H1 (cell line): ENCODE measurements around the gene MRPS18B. TPM values are rescaled to one million over a fixed set of nuclear protein-coding genes. Genes with fewer than 3 reads are reported as not detected.

Experiments used
- CTCF ChIA-PET: fragments of 300-600 bp; sonication (Branson Sonifier 250); formaldehyde crosslinking; loops from one replicate; lab custom pipeline; 2021; ENCODE audit not compliant: partially characterized antibody; lab: Charles Lee
- POLR2A ChIA-PET: fragments of 300-600 bp; sonication (Branson Sonifier 250); formaldehyde crosslinking; loops from one replicate; lab custom pipeline; 2021; ENCODE audit warnings: inconsistent platforms; ENCODE audit not compliant: partially characterized antibody; lab: Charles Lee
- DNase-seq, 2 experiments: peaks; one replicate each; pipeline versions ENCODE4 v3.0.0 to v3.0.0-alpha.2; 2010 to 2022; ENCODE audit warnings: low spot score in 2 of 2, low read depth in 1 of 2, mixed read lengths in 1 of 2
- FAIRE-seq: peaks from 2 replicates; lab custom pipeline; 2011; peaks lifted over from hg19 to GRCh38; lab: Jason Lieb, UNC
- H2AFZ ChIP-seq: 2 replicates; pipeline ENCODE4 v1.8.1; 2012; ENCODE audit warnings: low read length, inconsistent platforms
- H2AK5ac ChIP-seq: 2 replicates; pipeline ENCODE4 v1.6.1; 2013; ENCODE audit warnings: low read depth, low read length
- H2BK120ac ChIP-seq: replicated peaks from 2 replicates; pipeline ENCODE3; 2013; ENCODE audit warnings: low read depth, low read length, inconsistent platforms
- H2BK12ac ChIP-seq: 2 replicates; pipeline ENCODE4 v1.6.1; 2013; ENCODE audit warnings: low read depth, low read length
- H2BK15ac ChIP-seq: 2 replicates; pipeline ENCODE4 v1.6.1; 2013; ENCODE audit warnings: low read length
- H2BK20ac ChIP-seq: 2 replicates; pipeline ENCODE4 v1.6.1; 2013; ENCODE audit warnings: low read length
- H2BK5ac ChIP-seq: 2 replicates; pipeline ENCODE4 v1.6.1; 2013; ENCODE audit warnings: low read depth, low read length
- H3K14ac ChIP-seq: 2 replicates; pipeline ENCODE4 v1.6.1; 2013; ENCODE audit warnings: inconsistent platforms; ENCODE audit not compliant: insufficient read length
- H3K18ac ChIP-seq: 2 replicates; pipeline ENCODE4 v1.6.1; 2013; ENCODE audit warnings: low read length; ENCODE audit errors: extremely low read depth
- H3K23ac ChIP-seq: 2 replicates; pipeline ENCODE4 v1.6.1; 2013; ENCODE audit warnings: inconsistent platforms; ENCODE audit not compliant: insufficient read length
- H3K23me2 ChIP-seq: 2 replicates; pipeline ENCODE4 v1.6.1; 2013; ENCODE audit warnings: low read depth, low read length
- H3K27ac ChIP-seq: 2 replicates; pipeline ENCODE4 v1.6.1; 2011; ENCODE audit warnings: low read depth, low read length, inconsistent platforms
- H3K27me3 ChIP-seq, 4 experiments: replicated peaks in 1 of 4; 1 replicate in 1 of 4; 2 replicates in 3 of 4; pipeline versions ENCODE4 v1.6.1 to v1.8.1; 2011 to 2013; ENCODE audit warnings: low read length in 3 of 4, mild to moderate bottlenecking in 3 of 4, inconsistent platforms in 2 of 4, mixed read lengths in 2 of 4, moderate library complexity in 1 of 4; ENCODE audit not compliant: control insufficient read depth in 3 of 4, insufficient read depth in 3 of 4; ENCODE audit errors: extremely low read depth in 1 of 4
- H3K36me3 ChIP-seq, 4 experiments: 2 replicates each; pipeline versions ENCODE4 v1.6.1 to v1.8.1; 2011 to 2013; ENCODE audit warnings: mild to moderate bottlenecking in 4 of 4, low read length in 3 of 4, moderate library complexity in 2 of 4, control low read depth in 1 of 4, inconsistent platforms in 1 of 4; ENCODE audit not compliant: insufficient read depth in 4 of 4, control insufficient read depth in 2 of 4
- H3K4ac ChIP-seq: replicated peaks from 2 replicates; pipeline ENCODE3; 2013; ENCODE audit warnings: low read length, low read depth, mixed read lengths, inconsistent platforms; ENCODE audit not compliant: insufficient read length
- H3K4me1 ChIP-seq, 4 experiments: replicated peaks in 1 of 4; 1 replicate in 1 of 4; 2 replicates in 3 of 4; pipeline versions ENCODE4 v1.6.1 to v1.8.1; 2011 to 2013; ENCODE audit warnings: low read length in 3 of 4, inconsistent platforms in 2 of 4, mixed read lengths in 1 of 4; ENCODE audit not compliant: insufficient read depth in 4 of 4, control insufficient read depth in 3 of 4
- H3K4me2 ChIP-seq, 2 experiments: 2 replicates each; pipeline versions ENCODE4 v1.6.1 to v1.8.1; 2011 to 2013; ENCODE audit warnings: low read depth in 2 of 2, low read length in 2 of 2, control low read depth in 1 of 2, inconsistent platforms in 1 of 2, mild to moderate bottlenecking in 1 of 2; ENCODE audit not compliant: insufficient read depth in 1 of 2
- H3K4me3 ChIP-seq, 4 experiments: fragments of 200-600, 300-600 bp in 1 of 4; sonication (generic), shearing (Covaris generic), sonication (Bioruptor Twin) in 1 of 4; 2 replicates each; pipeline versions ENCODE4 v1.5.1 to v1.8.1; 2011 to 2016; ENCODE audit warnings: low read length in 4 of 4, low read depth in 3 of 4, control low read depth in 2 of 4, inconsistent platforms in 2 of 4, mild to moderate bottlenecking in 2 of 4, mixed read lengths in 1 of 4, moderate library complexity in 1 of 4; ENCODE audit not compliant: insufficient read depth in 2 of 4; ENCODE audit errors: extremely low read depth in 1 of 4
- H3K56ac ChIP-seq: replicated peaks from 2 replicates; pipeline ENCODE3; 2013; ENCODE audit warnings: low read depth, mild to moderate bottlenecking, mixed read lengths, low read length, inconsistent platforms; ENCODE audit not compliant: insufficient read length
- H3K79me1 ChIP-seq: 2 replicates; pipeline ENCODE4 v1.6.1; 2013; ENCODE audit warnings: low read depth, low read length, control low read depth
- H3K79me2 ChIP-seq, 2 experiments: 2 replicates each; pipeline versions ENCODE4 v1.6.1 to v1.8.1; 2012 to 2013; ENCODE audit warnings: low read length in 2 of 2, mild to moderate bottlenecking in 2 of 2, inconsistent platforms in 1 of 2; ENCODE audit not compliant: insufficient read depth in 2 of 2, control insufficient read depth in 1 of 2
- H3K9ac ChIP-seq, 4 experiments: replicated peaks in 1 of 4; 1 replicate in 1 of 4; 2 replicates in 3 of 4; pipeline versions ENCODE4 v1.6.1 to v1.8.1; 2011 to 2013; ENCODE audit warnings: low read depth in 3 of 4, low read length in 3 of 4, control low read depth in 2 of 4, mild to moderate bottlenecking in 2 of 4, moderate library complexity in 2 of 4, inconsistent platforms in 1 of 4; ENCODE audit errors: extremely low read depth in 1 of 4
- H3K9me3 ChIP-seq, 2 experiments: 2 replicates each; pipeline versions ENCODE4 v1.6.1 to v1.8.1; 2012 to 2013; ENCODE audit warnings: mild to moderate bottlenecking in 2 of 2, moderate library complexity in 2 of 2, control low read depth in 1 of 2, inconsistent platforms in 1 of 2, low read depth in 1 of 2, low read length in 1 of 2, mixed read lengths in 1 of 2; ENCODE audit not compliant: insufficient read depth in 2 of 2
- H4K20me1 ChIP-seq, 2 experiments: replicated peaks in 1 of 2; 2 replicates each; pipeline versions ENCODE3 to v1.8.1; 2011 to 2013; ENCODE audit warnings: inconsistent platforms in 2 of 2, low read length in 2 of 2, mild to moderate bottlenecking in 1 of 2; ENCODE audit not compliant: insufficient read depth in 2 of 2, control insufficient read depth in 1 of 2
- H4K5ac ChIP-seq: 2 replicates; pipeline ENCODE4 v1.6.1; 2013; ENCODE audit warnings: low read length, low read depth, mixed read lengths, inconsistent platforms; ENCODE audit not compliant: insufficient read length
- H4K8ac ChIP-seq: 2 replicates; pipeline ENCODE4 v1.8.0; 2013; ENCODE audit warnings: mild to moderate bottlenecking, moderate library complexity, low read length, inconsistent platforms; ENCODE audit not compliant: insufficient read depth; ENCODE audit errors: extremely low read depth
- H4K91ac ChIP-seq: replicated peaks from 2 replicates; pipeline ENCODE3; 2013; ENCODE audit warnings: low read length, mixed read lengths, inconsistent platforms; ENCODE audit not compliant: insufficient read length
- CHD1 ChIP-seq: IDR thresholded peaks from 2 replicates; pipeline ENCODE4 v1.6.1; 2012; ENCODE audit warnings: low read depth, low read length, improper control_type of control experiment
- CTBP2 ChIP-seq: IDR thresholded peaks from 2 replicates; pipeline ENCODE4 v1.7.0; 2011; ENCODE audit warnings: borderline replicate concordance, mild to moderate bottlenecking, moderate library complexity, mixed read lengths, low read length; ENCODE audit not compliant: insufficient read depth, insufficient read length
- EZH2 ChIP-seq: fragments of 200-600 bp; sonication (generic); IDR thresholded peaks from 2 replicates; pipeline ENCODE4 v1.7.1; 2012; ENCODE audit warnings: low read depth, mild to moderate bottlenecking, moderate library complexity, low read length, inconsistent platforms; ENCODE audit not compliant: severe bottlenecking
- GTF2F1 ChIP-seq: IDR thresholded peaks from 2 replicates; pipeline ENCODE4 v1.6.1; 2012; ENCODE audit warnings: low read depth, low read length, improper control_type of control experiment, borderline replicate concordance
- JUN ChIP-seq: IDR thresholded peaks from 2 replicates; pipeline ENCODE4 v1.6.1; 2011; ENCODE audit warnings: low read depth, mild to moderate bottlenecking, improper control_type of control experiment, low read length
- NANOG ChIP-seq: IDR thresholded peaks from 2 replicates; pipeline ENCODE4 v1.6.1; 2011; ENCODE audit warnings: low read length, low read depth, mild to moderate bottlenecking, inconsistent platforms; ENCODE audit not compliant: insufficient read depth, poor library complexity, severe bottlenecking
- POU5F1 ChIP-seq: IDR thresholded peaks from 2 replicates; pipeline ENCODE4 v1.6.1; 2011; ENCODE audit warnings: low read depth, mild to moderate bottlenecking, low read length, moderate library complexity
- WGBS, 2 experiments: shearing (Covaris generic) in 1 of 2; methylation state at CpG; one replicate each; pipeline versions ENCODE4 v1.1.6 to v1.1.7; 2013 to 2015; ENCODE audit warnings: low lambda C conversion rate in 2 of 2, mixed read lengths in 2 of 2, inconsistent platforms in 1 of 2, low coverage in 1 of 2, missing lambda C conversion rate in 1 of 2; ENCODE audit not compliant: insufficient replicate concordance in 2 of 2, insufficient coverage in 1 of 2, insufficient read length in 1 of 2; ENCODE audit errors: extremely low coverage in 1 of 2, missing lambda C conversion rate in 1 of 2; 5-methylcytosine and 5-hydroxymethylcytosine counted together
- polyA plus RNA-seq, 7 experiments: library from polyadenylated mRNA; depleted of rRNA in 3 of 7; stranded (reverse) in 5 of 7; unstranded in 2 of 7; fragments of >200 nt in 5 of 7; fragments of 200-250 nt in 2 of 7; gene quantifications; 1 replicate in 5 of 7; 2 replicates in 1 of 7; 4 replicates in 1 of 7; pipeline versions ENCODE4 v1.2.1 to v1.2.3, GENCODE V29; 2011 to 2013; ENCODE audit warnings: missing spikeins in 2 of 7, mixed read lengths in 2 of 7
- total RNA-seq: library from RNA; stranded (reverse); fragmentation: NEBNext Ultra II Directional; extraction: Animal tissue kit (Norgen Biotek cat#: 25700); gene quantifications from 2 replicates; pipeline ENCODE4 v1.2.1, GENCODE V29; 2021

Gene MRPS18B
- total and polyA plus RNA-seq, 2 of the 8 experiments (the other 6 are each of a cell fraction or from before 2014, with no cell fraction given), result 57.8 to 83.3 TPM

DNA sequence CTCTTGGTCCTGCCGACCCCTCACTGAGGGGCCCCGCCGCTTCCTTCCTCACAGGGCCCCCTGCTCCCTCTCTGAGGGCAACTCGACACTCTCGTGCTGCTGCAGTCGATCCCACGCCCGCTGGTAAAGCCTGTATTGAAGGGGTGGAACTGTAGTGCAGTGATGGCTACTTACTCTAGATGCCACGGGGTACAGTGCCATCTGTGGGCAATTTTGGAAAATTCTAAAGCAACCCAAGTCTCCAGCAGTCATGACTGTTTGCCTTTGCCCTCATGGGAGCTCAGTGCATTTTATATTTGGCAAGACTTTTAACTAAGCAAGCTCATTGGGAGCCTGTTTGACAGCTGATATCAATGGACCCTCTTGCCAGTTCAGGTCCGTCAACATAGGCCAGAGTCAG, 22.8 kb downstream of the MRPS18B start:
- H3K4me2 ChIP-seq, result no peak overlapping the region
- H3K9me3 ChIP-seq, result no peaks in the 10 kb centered on the region
- H4K5ac ChIP-seq, result no peak overlapping the region
- peaks cover 8 to 19% (median 13%) of the 10 kb centered on the region in 4 experiments for H3K36me3 ChIP-seq
- DNase-seq (no peak), FAIRE-seq (no peak)
- no peak overlapping the region for H4K91ac ChIP-seq
- no peak overlapping the region for H2BK120ac ChIP-seq
- H2AK5ac ChIP-seq, result no peak overlapping the region
- no peak for TF ChIP-seq EZH2
- no peak for TF ChIP-seq JUN
- no peak for TF ChIP-seq POU5F1
- TF ChIP-seq CTBP2, result no peak
- TF ChIP-seq CHD1, result no peak
- TF ChIP-seq NANOG, result no peak
- no peak for TF ChIP-seq GTF2F1
- no peak overlapping the region for H3K4me3 ChIP-seq
- H2BK5ac ChIP-seq, result no peak overlapping the region
- H2BK15ac ChIP-seq, result no peak overlapping the region
- no peak overlapping the region for H3K27ac ChIP-seq
- H3K9ac ChIP-seq, result no peak overlapping the region
- H4K20me1 ChIP-seq, result peaks cover 0 to 2% of the 10 kb centered on the region in 2 experiments
- H3K23me2 ChIP-seq, result no peaks in the 10 kb centered on the region; the same call in 1 of the 2 replicates
- peaks cover 2% of the 10 kb centered on the region; the same call in 1 of the 2 replicates for H3K79me1 ChIP-seq
- no peak overlapping the region for H3K56ac ChIP-seq
- H2BK20ac ChIP-seq, result no peak overlapping the region
- no peak overlapping the region for H3K14ac ChIP-seq
- H3K4me1 ChIP-seq, result no peaks in the 10 kb centered on the region
- ChIA-PET POLR2A (interaction anchor here (0.6 to 3.2 kb wide), 13 partner anchors 8 to 101 kb away, joined by 3 to 27 read pairs (median 4); partner anchors contain the start of gene DHX16), CTCF (interaction anchor here (0.8 to 1.4 kb wide), 4 partner anchors 14 to 95 kb away, joined by 3 to 5 read pairs (median 3); partner anchors contain the start of gene ATAT1)
- 94% methylated on average over 10 of the region's 10 CpGs; no CpG with 5 or more reads in 1 of the 2 experiments for WGBS, 2 experiments
- H2AFZ ChIP-seq, result no peak overlapping the region
- no peak overlapping the region for H3K23ac ChIP-seq
- H3K18ac ChIP-seq, result no peak overlapping the region
- H3K79me2 ChIP-seq, result peaks cover 0 to 1% of the 10 kb centered on the region in 2 experiments; a peak in 2 of 4 replicates
- no peak overlapping the region for H2BK12ac ChIP-seq
- H4K8ac ChIP-seq, result no peak overlapping the region
- no peak overlapping the region for H3K4ac ChIP-seq
- no peaks in the 10 kb centered on the region for H3K27me3 ChIP-seq
